Gastroesophageal sphincter (tissue), 4 donors: ENCODE results near the gene SEMA5B. TPM values are rescaled to one million over a fixed set of nuclear protein-coding genes. Genes with fewer than 3 reads are reported as not detected.
A peak's percentile ranks its signal among the peaks of the same experiment; 100 is the strongest.

ENCODE experiments used
- ATAC-seq: fragments of 150-250 bp; one replicate; pipeline ENCODE4 v1.9.1; 2016; ENCODE audit warnings: mild to moderate bottlenecking, moderate library complexity
- H3K27ac ChIP-seq, 4 donors: fragments of 200-600 bp; sonication (generic) in 3 of 4; 1 replicate in 3 of 4; 2 replicates in 1 of 4; pipeline ENCODE4 v1.5.1; 2016 to 2019
- H3K27me3 ChIP-seq: fragments of 200-600 bp; sonication (generic); one replicate; pipeline ENCODE4 v1.5.1; 2019
- H3K36me3 ChIP-seq, 2 donors: fragments of 200-600 bp; sonication (generic); one replicate each; pipeline ENCODE4 v1.5.1; 2019; ENCODE audit warnings: control low read depth in 1 of 2
- H3K4me1 ChIP-seq, 3 donors: fragments of 200-600 bp; sonication (generic); 1 replicate in 2 of 3; 2 replicates in 1 of 3; pipeline ENCODE4 v1.5.1; 2016 to 2019; ENCODE audit warnings: control low read depth in 2 of 3
- H3K4me3 ChIP-seq, 2 donors: fragments of 200-600 bp; sonication (generic); one replicate each; pipeline ENCODE4 v1.5.1; 2019; ENCODE audit warnings: mild to moderate bottlenecking in 1 of 2, moderate library complexity in 1 of 2
- H3K9me3 ChIP-seq, 3 donors: fragments of 200-600 bp; sonication (generic); one replicate each; pipeline ENCODE4 v1.5.1; 2017 to 2019; ENCODE audit warnings: control low read depth in 2 of 3
- CTCF ChIP-seq, 4 experiments: fragments of 200-600 bp in 2 of 4; fragments of 450-650 bp in 2 of 4; sonication (generic) in 1 of 4; IDR thresholded peaks; one replicate each; pipeline ENCODE4 v1.5.1; 2017 to 2019; ENCODE audit warnings: antibody characterized with exemption in 4 of 4, mild to moderate bottlenecking in 2 of 4, moderate library complexity in 2 of 4
- EP300 ChIP-seq: sonication (generic); formaldehyde crosslinking; IDR thresholded peaks from one replicate; pipeline ENCODE4 v1.6.1; 2017; ENCODE audit warnings: antibody characterized with exemption, mild to moderate bottlenecking
- POLR2A ChIP-seq, 2 donors: fragments of 450-650 bp; IDR thresholded peaks; one replicate each; pipeline ENCODE4 v1.6.1; 2017; ENCODE audit warnings: antibody characterized with exemption in 2 of 2, mild to moderate bottlenecking in 2 of 2, moderate library complexity in 1 of 2
- POLR2AphosphoS5 ChIP-seq: sonication (generic); formaldehyde crosslinking; IDR thresholded peaks from one replicate; pipeline ENCODE4 v1.6.1; 2017; ENCODE audit warnings: antibody characterized with exemption
- WGBS, 2 donors: methylation state at CpG; one replicate each; pipeline ENCODE4 v1.1.5; 2018; ENCODE audit warnings: low coverage in 1 of 2; 5-methylcytosine and 5-hydroxymethylcytosine counted together
- total RNA-seq, 4 donors: library from RNA; depleted of rRNA; stranded (reverse); fragments of >200 nt; gene quantifications; one replicate each; pipeline ENCODE4 v1.1.0, GENCODE V29; 2016

The SEMA5B gene
- total RNA-seq, 4 donors from 2014 or later: 0.31 to 0.69 (median 0.32) TPM; not detected in 1

DNA sequence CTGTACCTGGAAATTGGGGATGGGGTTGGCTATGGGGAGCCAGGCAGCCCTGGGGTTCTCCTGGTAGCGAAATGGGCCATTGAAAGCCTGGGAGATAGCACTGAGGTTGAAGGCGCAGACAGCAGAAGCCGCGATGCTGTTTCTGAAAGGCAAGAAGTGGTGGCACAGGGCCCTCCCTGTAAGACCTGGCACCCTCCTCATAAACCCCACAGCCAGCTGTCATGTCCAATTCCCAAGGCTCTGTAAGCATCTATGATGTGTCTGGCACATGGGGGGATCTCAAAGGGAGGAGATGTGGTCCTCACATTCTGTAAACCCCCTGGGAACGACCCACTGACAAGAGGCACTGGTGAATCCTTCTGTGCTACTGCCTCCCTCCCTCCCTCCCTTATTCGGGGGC lies 104.0 kb downstream of the SEMA5B start:
- Histone ChIP-seq H3K4me1 (peaks cover 0 to 11% (median 0%) of the 10 kb centered on the region in 3 donors), H3K4me3 (no peak overlapping the region), H3K9me3 (no peaks in the 10 kb centered on the region), H3K27me3 (peaks cover 38% of the 10 kb centered on the region), H3K36me3 (no peaks in the 10 kb centered on the region), H3K27ac (no peak overlapping the region)
- ATAC-seq: no peak
- TF ChIP-seq CTCF (IDR thresholded peaks at IDR 0.05) (no peak), POLR2AphosphoS5 (no peak), EP300 (no peak), POLR2A (IDR thresholded peaks at IDR 0.05) (no peak)
- WGBS, 2 donors: 77 to 83% methylated on average over 2 to 6 of the region's 6 CpGs

DNA sequence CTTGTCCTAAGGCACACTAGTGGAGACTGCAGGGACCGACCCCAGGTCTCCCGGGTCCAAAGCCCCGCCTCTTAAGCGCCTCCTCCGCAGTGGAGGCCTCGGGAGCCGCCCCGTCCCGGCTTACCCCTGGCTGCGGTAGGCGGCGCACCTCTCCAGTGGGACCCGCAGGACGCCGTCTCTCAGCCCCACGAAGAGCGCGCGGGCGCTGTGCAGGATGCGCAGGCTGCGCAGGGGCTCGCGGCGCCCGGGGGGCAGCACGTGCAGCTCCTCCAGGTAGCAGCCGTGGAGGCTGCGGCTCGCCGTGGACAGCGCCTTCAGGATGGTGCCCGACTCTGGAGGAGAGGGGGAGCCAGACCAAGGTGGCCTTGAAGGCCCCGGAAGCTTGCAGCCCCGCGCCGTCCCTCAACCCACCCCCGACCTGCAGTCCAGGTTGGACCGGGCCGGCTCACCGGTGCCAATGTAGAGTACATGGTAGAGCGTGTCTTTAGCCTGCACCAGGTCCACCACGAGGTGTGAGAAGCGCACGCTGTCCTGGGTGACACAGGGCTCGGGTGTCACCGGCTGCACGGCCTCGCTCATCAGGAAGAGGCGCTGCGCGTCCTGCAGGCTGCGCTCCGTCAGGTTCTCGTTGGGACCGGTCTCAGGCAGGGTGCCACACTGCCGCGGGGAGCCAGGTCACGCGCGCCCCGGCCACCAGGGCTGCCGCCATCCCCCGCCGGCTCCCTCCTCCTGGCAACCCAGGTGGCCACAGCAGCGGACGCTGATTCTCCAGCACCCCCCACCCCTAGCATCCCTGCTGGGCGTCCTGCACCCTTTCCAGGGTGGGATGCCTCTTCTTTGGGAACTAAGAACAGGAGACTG lies 105.5 kb downstream of the SEMA5B start:
- TF ChIP-seq CTCF (IDR thresholded peaks at IDR 0.05) (no peak), POLR2AphosphoS5 (no peak), POLR2A (IDR thresholded peaks at IDR 0.05) (no peak), EP300 (no peak)
- peak; percentile 41 for ATAC-seq
- Histone ChIP-seq H3K4me1 (peaks cover 0 to 11% (median 0%) of the 10 kb centered on the region in 3 donors), H3K27me3 (peaks cover 38% of the 10 kb centered on the region), H3K36me3 (no peaks in the 10 kb centered on the region), H3K4me3 (peak overlapping the region in 1 of 2 donors; percentile 30), H3K27ac (no peak overlapping the region), H3K9me3 (no peaks in the 10 kb centered on the region)
- WGBS, 2 donors: 0% methylated on average over 1 of the region's 68 CpGs; no CpG with 5 or more reads in 1 of the 2 donors

GRCh38 chr3:122920986-122921385 lies 106.6 kb downstream of the SEMA5B start:
- Histone ChIP-seq H3K27me3 (peaks cover 38% of the 10 kb centered on the region), H3K27ac (no peak overlapping the region), H3K4me1 (peaks cover 0 to 11% (median 0%) of the 10 kb centered on the region in 3 donors), H3K36me3 (no peaks in the 10 kb centered on the region), H3K9me3 (no peaks in the 10 kb centered on the region), H3K4me3 (no peak overlapping the region)
- no peak for TF ChIP-seq EP300
- TF ChIP-seq POLR2AphosphoS5: no peak
- no peak for TF ChIP-seq POLR2A (IDR thresholded peaks at IDR 0.05)
- TF ChIP-seq CTCF (IDR thresholded peaks at IDR 0.05): no peak
- 85 to 100% methylated on average over 3 to 5 of the region's 6 CpGs for WGBS, 2 donors
- ATAC-seq: no peak

GRCh38 chr3:122919291-122919610 lies 108.3 kb downstream of the SEMA5B start:
- Histone ChIP-seq H3K27me3 (peaks cover 33% of the 10 kb centered on the region), H3K27ac (no peak overlapping the region), H3K4me1 (peaks cover 0 to 11% (median 0%) of the 10 kb centered on the region in 3 donors), H3K9me3 (no peaks in the 10 kb centered on the region), H3K4me3 (no peak overlapping the region), H3K36me3 (no peaks in the 10 kb centered on the region)
- no peak for ATAC-seq
- TF ChIP-seq POLR2AphosphoS5 (no peak), EP300 (no peak), CTCF (IDR thresholded peaks at IDR 0.05) (no peak), POLR2A (IDR thresholded peaks at IDR 0.05) (no peak)
- WGBS, 2 donors: 54% methylated on average over 2 of the region's 3 CpGs; no CpG with 5 or more reads in 1 of the 2 donors
